Measurements from ENCODE around the gene TMEM69.

DNA sequence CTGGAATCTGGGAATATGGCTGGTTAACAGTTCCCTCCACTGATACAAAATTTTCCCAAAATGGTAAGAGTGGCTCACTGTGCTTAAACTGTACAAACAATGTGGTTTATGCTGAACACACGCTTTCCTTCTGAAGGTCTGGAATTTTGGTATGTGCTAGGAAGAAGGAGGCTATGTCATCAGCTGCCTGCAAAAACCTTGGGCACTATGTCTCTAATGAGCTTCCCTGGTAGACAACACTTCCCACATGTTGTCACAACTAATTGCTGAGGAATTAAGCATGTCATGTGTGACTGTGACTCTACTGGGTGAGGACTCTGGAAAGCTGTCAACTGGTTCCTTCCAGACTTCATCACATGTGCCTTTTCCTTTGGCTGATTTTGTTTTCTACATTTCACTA lies 33.2 kb downstream of the TMEM69 start:
- no peak for TF ChIP-seq MXI1 (conservative IDR thresholded peaks at IDR 0.05; ENCODE audit: poor library complexity, severe bottlenecking)
- TF ChIP-seq, protein P1, sequence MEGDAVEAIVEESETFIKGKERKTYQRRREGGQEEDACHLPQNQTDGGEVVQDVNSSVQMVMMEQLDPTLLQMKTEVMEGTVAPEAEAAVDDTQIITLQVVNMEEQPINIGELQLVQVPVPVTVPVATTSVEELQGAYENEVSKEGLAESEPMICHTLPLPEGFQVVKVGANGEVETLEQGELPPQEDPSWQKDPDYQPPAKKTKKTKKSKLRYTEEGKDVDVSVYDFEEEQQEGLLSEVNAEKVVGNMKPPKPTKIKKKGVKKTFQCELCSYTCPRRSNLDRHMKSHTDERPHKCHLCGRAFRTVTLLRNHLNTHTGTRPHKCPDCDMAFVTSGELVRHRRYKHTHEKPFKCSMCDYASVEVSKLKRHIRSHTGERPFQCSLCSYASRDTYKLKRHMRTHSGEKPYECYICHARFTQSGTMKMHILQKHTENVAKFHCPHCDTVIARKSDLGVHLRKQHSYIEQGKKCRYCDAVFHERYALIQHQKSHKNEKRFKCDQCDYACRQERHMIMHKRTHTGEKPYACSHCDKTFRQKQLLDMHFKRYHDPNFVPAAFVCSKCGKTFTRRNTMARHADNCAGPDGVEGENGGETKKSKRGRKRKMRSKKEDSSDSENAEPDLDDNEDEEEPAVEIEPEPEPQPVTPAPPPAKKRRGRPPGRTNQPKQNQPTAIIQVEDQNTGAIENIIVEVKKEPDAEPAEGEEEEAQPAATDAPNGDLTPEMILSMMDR (IDR thresholded peaks at IDR 0.05; ENCODE audit: poor library complexity, severe bottlenecking), result no peak
- no peak for TF ChIP-seq TAF1 (IDR thresholded peaks at IDR 0.05; ENCODE audit: low read depth)
- no peak for TF ChIP-seq POLR2AphosphoS5 (IDR thresholded peaks at IDR 0.05)
- TF ChIP-seq, protein P2, sequence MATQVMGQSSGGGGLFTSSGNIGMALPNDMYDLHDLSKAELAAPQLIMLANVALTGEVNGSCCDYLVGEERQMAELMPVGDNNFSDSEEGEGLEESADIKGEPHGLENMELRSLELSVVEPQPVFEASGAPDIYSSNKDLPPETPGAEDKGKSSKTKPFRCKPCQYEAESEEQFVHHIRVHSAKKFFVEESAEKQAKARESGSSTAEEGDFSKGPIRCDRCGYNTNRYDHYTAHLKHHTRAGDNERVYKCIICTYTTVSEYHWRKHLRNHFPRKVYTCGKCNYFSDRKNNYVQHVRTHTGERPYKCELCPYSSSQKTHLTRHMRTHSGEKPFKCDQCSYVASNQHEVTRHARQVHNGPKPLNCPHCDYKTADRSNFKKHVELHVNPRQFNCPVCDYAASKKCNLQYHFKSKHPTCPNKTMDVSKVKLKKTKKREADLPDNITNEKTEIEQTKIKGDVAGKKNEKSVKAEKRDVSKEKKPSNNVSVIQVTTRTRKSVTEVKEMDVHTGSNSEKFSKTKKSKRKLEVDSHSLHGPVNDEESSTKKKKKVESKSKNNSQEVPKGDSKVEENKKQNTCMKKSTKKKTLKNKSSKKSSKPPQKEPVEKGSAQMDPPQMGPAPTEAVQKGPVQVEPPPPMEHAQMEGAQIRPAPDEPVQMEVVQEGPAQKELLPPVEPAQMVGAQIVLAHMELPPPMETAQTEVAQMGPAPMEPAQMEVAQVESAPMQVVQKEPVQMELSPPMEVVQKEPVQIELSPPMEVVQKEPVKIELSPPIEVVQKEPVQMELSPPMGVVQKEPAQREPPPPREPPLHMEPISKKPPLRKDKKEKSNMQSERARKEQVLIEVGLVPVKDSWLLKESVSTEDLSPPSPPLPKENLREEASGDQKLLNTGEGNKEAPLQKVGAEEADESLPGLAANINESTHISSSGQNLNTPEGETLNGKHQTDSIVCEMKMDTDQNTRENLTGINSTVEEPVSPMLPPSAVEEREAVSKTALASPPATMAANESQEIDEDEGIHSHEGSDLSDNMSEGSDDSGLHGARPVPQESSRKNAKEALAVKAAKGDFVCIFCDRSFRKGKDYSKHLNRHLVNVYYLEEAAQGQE (IDR thresholded peaks at IDR 0.05; ENCODE audit: borderline replicate concordance), result no peak
- no peak for TF ChIP-seq EP300 (conservative IDR thresholded peaks at IDR 0.05; ENCODE audit: poor library complexity, severe bottlenecking)
- TF ChIP-seq SMC3 (conservative IDR thresholded peaks at IDR 0.05; ENCODE audit: poor library complexity), result no peak

Data from neural cell (in vitro differentiated cells).